Adipose tissue (tissue), 3 donors: ENCODE results near the gene TIMELESS. TPM values are rescaled to one million over a fixed set of nuclear protein-coding genes. Genes with fewer than 3 reads are reported as not detected.
"Not testable (repeated sequence)": the region's sequence is repeated elsewhere in the genome, so short reads cannot be mapped to it uniquely, and the experiment has no call there.

Experiments
- H3K27ac ChIP-seq: one replicate; pipeline ENCODE4 v1.5.1; 2013; ENCODE audit warnings: low read depth, low read length
- WGBS, 3 donors: extraction: QIAGEN DNeasy Blood & Tissue Kit; methylation state at CpG; one replicate each; pipeline ENCODE4 v1.1.7; 2013; 5-methylcytosine and 5-hydroxymethylcytosine counted together
- polyA plus RNA-seq, 3 donors: library from polyadenylated mRNA; stranded (reverse); fragments of 200-250 nt; gene quantifications; one replicate each; pipeline ENCODE4 v1.2.3, GENCODE V29; 2013
- donor health status: healthy with polysubstance abuse.
- donor health status: Bipolar disorder and iron deficiency.
- donor health status: healthy.

TIMELESS gene
- polyA plus RNA-seq, 3 donors, result 3.9 to 5.0 (median 4.7) TPM

- 95 to 96% (median 95%) methylated on average over 11 of the region's 11 CpGs for WGBS, 3 donors
- no peak overlapping the region for H3K27ac ChIP-seq
Measured at GRCh38 chr12:56417739-56418138, 31.5 kb downstream of the TIMELESS start.

GRCh38 chr12:56414401-56414800, 34.8 kb downstream of the TIMELESS start:
- WGBS, 3 donors, result 84 to 95% (median 93%) methylated on average over 3 of the region's 3 CpGs

GRCh38 chr12:56413392-56413791, 35.8 kb downstream of the TIMELESS start:
- WGBS, 3 donors, result 63 to 89% (median 86%) methylated on average over 7 of the region's 7 CpGs
- H3K27ac ChIP-seq, result no peak overlapping the region

More at GRCh38 chr12:56414401-56414800, 34.8 kb downstream of the TIMELESS start:
- no peak overlapping the region for H3K27ac ChIP-seq

GRCh38 chr12:56411781-56412639, 37.2 kb downstream of the TIMELESS start:
- H3K27ac ChIP-seq, result no peak overlapping the region
- WGBS, 3 donors, result 69 to 81% (median 81%) methylated on average over 6 of the region's 6 CpGs

DNA sequence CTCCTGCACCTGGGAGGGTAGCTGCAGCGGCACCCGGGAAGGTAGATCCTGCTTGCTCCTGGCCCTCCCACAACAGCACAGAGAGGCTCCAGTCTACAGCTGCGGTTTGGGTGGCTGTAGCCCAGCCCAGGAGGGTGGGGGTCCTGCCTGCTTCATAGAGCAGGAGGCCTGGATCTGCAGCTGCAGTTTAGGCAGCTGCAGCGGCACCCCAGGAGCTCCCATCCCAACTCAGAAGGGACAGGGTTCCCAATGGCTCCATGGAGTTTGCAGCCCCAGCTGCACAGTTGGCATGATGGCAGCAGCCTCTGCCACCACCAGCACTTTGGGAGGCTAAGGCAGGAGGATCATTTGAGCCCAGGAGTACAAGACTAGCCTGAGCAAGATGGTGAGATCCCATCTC, 38.5 kb downstream of the TIMELESS start:
- 83 to 94% (median 93%) methylated on average over 4 of the region's 4 CpGs for WGBS, 3 donors
- H3K27ac ChIP-seq, result no peak overlapping the region

- WGBS, 3 donors, result 82 to 92% (median 89%) methylated on average over 5 of the region's 5 CpGs
- H3K27ac ChIP-seq, result no peak overlapping the region
Measured at GRCh38 chr12:56408799-56409417, 40.3 kb downstream of the TIMELESS start.

DNA sequence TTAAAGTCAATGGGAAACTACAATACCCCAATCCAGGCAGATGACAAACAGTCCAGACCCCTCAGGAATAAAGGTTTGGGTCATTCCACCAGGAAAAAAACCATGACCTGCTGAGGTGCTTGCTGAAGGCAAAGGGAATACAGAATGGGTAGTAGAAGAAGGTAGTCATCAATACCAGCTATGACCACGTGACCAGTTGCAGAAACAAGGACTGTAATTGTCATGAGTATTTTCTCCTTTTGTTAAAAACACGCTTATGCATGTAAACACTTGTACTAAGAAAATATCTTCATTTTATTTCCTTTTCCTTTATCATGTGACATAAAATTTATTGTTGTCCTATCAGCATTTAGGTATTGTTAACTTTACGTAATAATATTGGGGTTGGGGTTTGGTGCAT, 45.0 kb downstream of the TIMELESS start:
- WGBS, 3 donors, result 65 to 95% (median 89%) methylated on average over 3 of the region's 3 CpGs
- H3K27ac ChIP-seq, result not testable (repeated sequence)

GRCh38 chr12:56401612-56402011, 47.6 kb downstream of the TIMELESS start:
- H3K27ac ChIP-seq, result not testable (repeated sequence)

DNA sequence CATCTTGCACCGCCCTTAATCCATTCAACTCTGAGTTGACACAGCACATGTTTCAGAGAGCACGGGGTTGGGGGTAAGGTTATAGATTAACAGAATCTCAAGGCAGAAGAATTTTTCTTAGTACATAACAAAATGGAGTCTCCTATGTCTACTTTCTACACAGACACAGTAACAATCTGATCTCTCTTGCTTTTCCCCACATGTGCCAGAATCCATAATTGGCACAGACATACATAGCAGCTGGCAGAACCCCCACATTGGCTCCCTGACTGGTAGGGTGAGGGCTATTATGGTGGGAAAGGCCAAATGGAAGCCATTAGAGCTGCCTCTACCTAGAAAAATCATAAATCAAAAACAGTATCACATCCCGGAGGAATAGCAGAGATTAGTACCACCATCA, 48.1 kb downstream of the TIMELESS start:
- not testable (repeated sequence) for H3K27ac ChIP-seq
- WGBS, 3 donors, result 10 to 94% (median 87%) methylated on average over 1 of the region's 3 CpGs

DNA sequence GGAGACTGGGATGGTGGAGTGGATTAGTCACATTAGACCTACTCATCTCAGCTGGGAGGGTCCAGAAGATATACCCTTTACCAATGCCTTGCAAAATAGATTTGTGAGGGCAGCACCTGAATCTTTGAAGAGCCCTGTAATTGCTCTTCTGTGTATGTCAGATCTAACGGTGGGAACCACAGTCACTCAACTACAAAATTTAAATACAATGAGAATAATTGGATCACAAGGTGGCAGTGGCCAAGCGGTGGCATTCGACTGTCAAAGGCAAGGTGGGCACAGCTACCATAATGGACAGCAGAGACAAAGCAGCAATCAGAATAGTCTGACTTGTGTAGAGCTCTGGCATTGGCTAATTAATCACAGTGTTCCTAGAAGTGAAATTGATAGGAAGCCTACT, 49.8 kb downstream of the TIMELESS start:
- 88 to 94% (median 89%) methylated on average over 3 of the region's 3 CpGs for WGBS, 3 donors
- H3K27ac ChIP-seq, result not testable (repeated sequence)

- no peak overlapping the region for H3K27ac ChIP-seq
Measured at GRCh38 chr12:56398324-56398723, 50.9 kb downstream of the TIMELESS start.

- WGBS, 3 donors, result 92 to 100% (median 95%) methylated on average over 1 to 2 of the region's 2 CpGs
Measured at GRCh38 chr12:56392331-56392730, 56.9 kb downstream of the TIMELESS start.

GRCh38 chr12:56391721-56392120, 57.5 kb downstream of the TIMELESS start:
- 88 to 100% (median 100%) methylated on average over 1 of the region's 1 CpG for WGBS, 3 donors
- H3K27ac ChIP-seq, result no peak overlapping the region

More at GRCh38 chr12:56392331-56392730, 56.9 kb downstream of the TIMELESS start:
- H3K27ac ChIP-seq, result no peak overlapping the region

DNA sequence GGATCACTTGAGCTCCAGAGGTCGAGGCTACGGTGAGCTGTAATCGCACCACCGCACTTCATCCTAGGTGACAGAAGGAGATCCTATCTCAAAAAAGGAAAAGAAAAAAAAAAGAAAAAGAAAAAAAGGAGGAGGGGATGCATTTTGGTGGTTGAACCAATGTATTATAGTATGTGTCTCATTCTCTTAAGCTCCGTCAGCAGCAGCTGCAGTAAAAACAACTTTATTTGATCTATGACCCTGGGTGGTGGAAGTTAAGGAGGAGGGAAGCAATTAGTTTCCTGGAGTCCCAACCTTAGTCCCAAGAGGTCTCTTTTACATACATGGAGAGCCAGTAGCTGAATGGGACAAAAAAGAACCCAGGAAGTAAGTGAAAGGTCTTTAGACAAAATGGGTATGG, 59.8 kb downstream of the TIMELESS start:
- H3K27ac ChIP-seq, result no peak overlapping the region
- WGBS, 3 donors, result 64 to 82% (median 65%) methylated on average over 5 of the region's 5 CpGs

DNA sequence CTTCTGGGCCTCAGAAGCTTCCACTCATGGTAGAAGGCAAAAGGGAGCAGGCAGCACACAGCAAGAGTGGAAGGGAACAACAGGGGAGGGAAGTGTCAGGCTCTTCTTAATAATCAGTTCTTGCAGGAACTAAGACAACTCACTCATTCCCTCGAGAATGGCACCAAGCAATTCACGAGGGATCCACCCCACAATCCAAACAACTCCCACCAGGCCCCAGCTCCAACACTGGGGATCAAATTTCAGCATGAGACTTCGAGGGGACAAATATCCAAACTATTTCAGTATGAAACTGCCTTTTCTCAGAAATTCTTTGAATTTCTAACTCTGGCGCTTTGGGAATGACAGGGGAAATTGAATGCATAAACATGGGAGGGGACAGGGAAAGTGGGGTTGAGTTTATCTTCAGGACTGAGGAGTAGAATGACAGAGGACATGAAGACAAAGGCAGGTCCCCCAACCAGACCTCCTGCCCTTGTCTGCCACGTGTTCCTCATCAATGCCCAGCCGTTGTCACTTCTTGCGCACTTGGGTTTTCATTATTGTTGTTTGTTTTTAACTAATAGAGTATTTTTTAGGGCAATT, 62.0 kb downstream of the TIMELESS start:
- WGBS, 3 donors, result 59 to 71% (median 62%) methylated on average over 7 of the region's 7 CpGs
- H3K27ac ChIP-seq, result no peak overlapping the region

GRCh38 chr12:56385873-56386272, 63.4 kb downstream of the TIMELESS start:
- 89 to 100% (median 96%) methylated on average over 1 of the region's 1 CpG for WGBS, 3 donors
- H3K27ac ChIP-seq, result no peak overlapping the region

DNA sequence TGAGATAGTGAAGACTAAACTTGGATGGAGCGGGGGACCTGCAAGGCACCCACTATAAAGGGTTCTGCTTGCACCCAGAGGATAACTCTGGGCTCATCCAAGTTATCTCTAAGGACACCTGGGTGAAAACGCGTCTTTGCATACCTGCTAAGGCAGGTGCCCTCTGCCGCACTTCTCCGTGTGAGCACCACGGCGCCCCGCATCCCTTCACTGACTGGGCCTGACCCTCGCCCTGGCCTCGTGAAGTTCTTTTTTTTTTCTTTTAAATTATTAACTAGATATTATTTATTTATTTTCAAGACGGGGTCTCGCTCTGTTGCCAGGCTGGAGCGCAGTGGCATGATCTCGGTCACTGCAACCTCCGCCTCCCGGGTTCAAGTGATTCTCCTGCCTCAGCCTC, 66.6 kb downstream of the TIMELESS start:
- WGBS, 3 donors, result 80 to 95% (median 93%) methylated on average over 16 of the region's 16 CpGs
- no peak overlapping the region for H3K27ac ChIP-seq

- no peak overlapping the region for H3K27ac ChIP-seq
- 28 to 70% (median 48%) methylated on average over 1 of the region's 1 CpG for WGBS, 3 donors
Measured at GRCh38 chr12:56377989-56378316, 71.3 kb downstream of the TIMELESS start.

GRCh38 chr12:56377310-56377988, 71.8 kb downstream of the TIMELESS start:
- 61 to 69% (median 61%) methylated on average over 4 of the region's 4 CpGs for WGBS, 3 donors
- H3K27ac ChIP-seq, result no peak overlapping the region
